GM12878 (cell line): ENCODE results near the gene MPPED1. TPM values are rescaled to one million over a fixed set of nuclear protein-coding genes. Genes with fewer than 3 reads are reported as not detected.

ENCODE experiments used
- ATAC-seq: fragments of 200-7000 bp; cut with Tn5 transposase; 3 replicates; pipeline ENCODE4 v1.9.1; 2020; ENCODE audit warnings: mild to moderate bottlenecking, moderate library complexity
- BruUV-seq: library from RNA; stranded (reverse); fragments of 400-500 nt; replicated peaks from 2 replicates; lab custom pipeline; 2021; lab: Mats Ljungman, UMichigan
- CTCF ChIA-PET: fragments of 300-600 bp; sonication (Branson Sonifier 250); formaldehyde crosslinking; extraction: SDS; loops from one replicate; lab custom pipeline; 2021; ENCODE audit warnings: inconsistent platforms; lab: Yijun Ruan, JAX
- POLR2A ChIA-PET: fragments of 350-600 bp; formaldehyde crosslinking; extraction: SDS; loops from one replicate; lab custom pipeline; 2021; ENCODE audit warnings: inconsistent platforms; lab: Charles Lee
- RAD21 ChIA-PET: fragments of 300-600 bp; sonication (Branson Sonifier 250); formaldehyde crosslinking; loops from one replicate; lab custom pipeline; 2023; ENCODE audit warnings: antibody characterized with exemption; ENCODE audit not compliant: unreplicated experiment; lab: Charles Lee
- SMC1A ChIA-PET: fragments of 300-600 bp; sonication (Branson Sonifier 250); formaldehyde crosslinking; loops from one replicate; lab custom pipeline; 2023; ENCODE audit not compliant: unreplicated experiment, uncharacterized antibody; lab: Charles Lee
- DNase-seq: peaks from one replicate; pipeline ENCODE4 v3.0.0-alpha.2; 2011; ENCODE audit warnings: low read depth, low spot score
- FAIRE-seq: peaks from 3 replicates; lab custom pipeline; 2011; peaks lifted over from hg19 to GRCh38; lab: Jason Lieb, UNC
- H2AFZ ChIP-seq: 2 replicates; pipeline ENCODE4 v1.6.0; 2011; ENCODE audit warnings: low read depth, low read length, control low read depth; ENCODE audit not compliant: control insufficient read depth
- H3K27ac ChIP-seq: 2 replicates; pipeline ENCODE4 v1.5.1; 2011; ENCODE audit warnings: control low read depth; ENCODE audit not compliant: control insufficient read depth, insufficient read depth
- H3K27me3 ChIP-seq, 2 experiments: replicated peaks in 1 of 2; 2 replicates each; pipeline versions ENCODE4 v1.6.0 to v1.6.1; 2011; ENCODE audit warnings: low read length in 1 of 2; ENCODE audit not compliant: control insufficient read depth in 2 of 2, insufficient read depth in 2 of 2
- H3K36me3 ChIP-seq, 2 experiments: 2 replicates each; pipeline ENCODE4 v1.5.1; 2011; ENCODE audit warnings: low read length in 1 of 2; ENCODE audit not compliant: control insufficient read depth in 2 of 2, insufficient read depth in 2 of 2
- H3K4me1 ChIP-seq: 2 replicates; pipeline ENCODE4 v1.6.1; 2011; ENCODE audit warnings: mild to moderate bottlenecking, low read length, moderate library complexity, mixed read lengths; ENCODE audit not compliant: control insufficient read depth, insufficient read depth
- H3K4me2 ChIP-seq: 2 replicates; pipeline ENCODE4 v1.6.0; 2011; ENCODE audit warnings: control low read depth; ENCODE audit not compliant: control insufficient read depth, insufficient read depth
- H3K4me3 ChIP-seq: fragments of 200-600 bp; sonication (generic); 2 replicates; pipeline ENCODE4 v1.5.1; 2016
- H3K79me2 ChIP-seq: 2 replicates; pipeline ENCODE4 v1.6.0; 2011; ENCODE audit warnings: low read length; ENCODE audit not compliant: control insufficient read depth, insufficient read depth
- H3K9ac ChIP-seq: 2 replicates; pipeline ENCODE4 v1.8.0; 2011; ENCODE audit warnings: low read length, control low read depth, mixed read lengths; ENCODE audit not compliant: control insufficient read depth, insufficient read depth
- H3K9me3 ChIP-seq: replicated peaks from 3 replicates; pipeline ENCODE4 v1.5.1; 2011; ENCODE audit warnings: mild to moderate bottlenecking, low read length; ENCODE audit not compliant: control insufficient read depth, insufficient read depth
- H4K20me1 ChIP-seq: 2 replicates; pipeline ENCODE4 v1.6.0; 2011; ENCODE audit not compliant: control insufficient read depth, insufficient read depth
- CEBPB ChIP-seq, 2 experiments: fragments of 150-350 bp in 1 of 2; IDR thresholded peaks; 2 replicates each; pipeline ENCODE4 v1.6.1; 2012 to 2014; ENCODE audit warnings: low read depth in 2 of 2, low read length in 2 of 2, borderline replicate concordance in 1 of 2, inconsistent platforms in 1 of 2
- EZH2 ChIP-seq: IDR thresholded peaks from 2 replicates; pipeline ENCODE4 v1.6.1; 2012; ENCODE audit warnings: low read depth, mild to moderate bottlenecking, control low read depth, inconsistent platforms, low read length, borderline replicate concordance; ENCODE audit not compliant: control insufficient read depth
- HDAC6 ChIP-seq: fragments of 200-600 bp; sonication (generic); IDR thresholded peaks from one replicate; pipeline ENCODE4 v1.8.0; 2017; ENCODE audit warnings: antibody characterized with exemption; ENCODE audit not compliant: unreplicated experiment
- JUND ChIP-seq: IDR thresholded peaks from 2 replicates; pipeline ENCODE4 v1.6.1; 2012; ENCODE audit warnings: low read depth, mild to moderate bottlenecking, low read length, improper control_type of control experiment, moderate library complexity
- KLF5 ChIP-seq: fragments of 450-650 bp; IDR thresholded peaks from 2 replicates; pipeline ENCODE4 v1.6.1; 2014; ENCODE audit warnings: mild to moderate bottlenecking; ENCODE audit not compliant: partially characterized antibody
- MYC ChIP-seq: IDR thresholded peaks from 2 replicates; pipeline ENCODE4 v1.6.1; 2011; ENCODE audit warnings: mild to moderate bottlenecking, low read length, moderate library complexity, inconsistent platforms; ENCODE audit not compliant: insufficient read depth, insufficient replicate concordance, insufficient read length, severe bottlenecking
- NBN ChIP-seq: fragments of 450-650 bp; IDR thresholded peaks from 2 replicates; pipeline ENCODE4 v1.6.1; 2016
- POLR2AphosphoS2 ChIP-seq: IDR thresholded peaks from 2 replicates; pipeline ENCODE4 v1.6.1; 2011; ENCODE audit warnings: low read depth, mild to moderate bottlenecking, low read length, improper control_type of control experiment, moderate library complexity
- RBBP5 ChIP-seq: fragments of 200-600 bp; sonication (generic); conservative IDR thresholded peaks from 2 replicates; pipeline ENCODE4 v1.6.1; 2016
- RELA ChIP-seq: fragments of 450-650 bp; IDR thresholded peaks from 2 replicates; pipeline ENCODE4 v1.8.0; 2014; ENCODE audit warnings: borderline replicate concordance; ENCODE audit not compliant: partially characterized antibody
- SMAD5 ChIP-seq: IDR thresholded peaks from 2 replicates; pipeline ENCODE4 v1.6.1; 2016; ENCODE audit warnings: antibody characterized with exemption, low read depth
- STAT3 ChIP-seq: IDR thresholded peaks from 2 replicates; pipeline ENCODE4 v1.6.1; 2011; ENCODE audit warnings: low read depth, low read length, improper control_type of control experiment
- WGBS: methylation state at CpG from one replicate; pipeline ENCODE4 v1.1.6; 2016; ENCODE audit warnings: low lambda C conversion rate; ENCODE audit not compliant: insufficient replicate concordance, insufficient coverage; ENCODE audit errors: missing lambda C conversion rate; 5-methylcytosine and 5-hydroxymethylcytosine counted together
- in situ Hi-C: fragments of 300-500 bp; cut with MboI; formaldehyde crosslinking; loops from 9 replicates; pipeline ENCODE4 v1.14.3; 2018; ENCODE audit warnings: mixed read lengths
- intact Hi-C: fragments of 100-400 bp; cut with micrococcal nuclease; formaldehyde crosslinking; loops from one replicate; pipeline ENCODE4 v1.14.2; 2022; ENCODE audit not compliant: unreplicated experiment
- polyA plus RNA-seq, 11 experiments: library from polyadenylated mRNA; depleted of rRNA in 4 of 11; unstranded in 6 of 11; stranded (reverse) in 5 of 11; fragments of >200 nt; fragmentation: Nextera tagmentation in 4 of 11; fragmentation: Illumina TruSeq in 1 of 11; extraction: Ambion mirVana in 4 of 11; extraction: Trizol in 1 of 11; gene quantifications; 1 replicate in 1 of 11; 2 replicates in 10 of 11; pipeline versions ENCODE4 v1.2.1 to v1.2.3, GENCODE V29; 2011 to 2016; ENCODE audit warnings: inconsistent platforms in 2 of 11, missing spikeins in 2 of 11, low read depth in 1 of 11
- total RNA-seq, 4 experiments: library from RNA; depleted of rRNA in 3 of 4; stranded (reverse); fragments of >200 nt in 3 of 4; fragmentation: Illumina TruSeq in 1 of 4; extraction: Trizol in 1 of 4; gene quantifications; 2 replicates each; pipeline versions ENCODE4 v1.2.1 to v1.2.3, GENCODE V29; 2013 to 2021
- TF ChIP-seq, protein P1 (sequence below): fragments of 450-650 bp; IDR thresholded peaks from 2 replicates; pipeline ENCODE4 v1.6.1; 2017; ENCODE audit warnings: mild to moderate bottlenecking, low read depth, inconsistent platforms; ENCODE audit not compliant: poor library complexity, severe bottlenecking
- TF ChIP-seq, protein P2 (sequence below): IDR thresholded peaks from 2 replicates; pipeline ENCODE4 v1.6.1; 2011; ENCODE audit warnings: mild to moderate bottlenecking, low read depth, low read length, moderate library complexity; ENCODE audit not compliant: insufficient replicate concordance
- TF ChIP-seq, protein P3 (sequence below): fragments of 450-650 bp; IDR thresholded peaks from 2 replicates; pipeline ENCODE4 v1.6.1; 2018; ENCODE audit warnings: mild to moderate bottlenecking, low read depth, moderate library complexity; ENCODE audit not compliant: partially characterized antibody
- TF ChIP-seq, protein P4 (sequence below): IDR thresholded peaks from 2 replicates; pipeline ENCODE4 v1.6.1; 2012; ENCODE audit warnings: low read depth, low read length, improper control_type of control experiment

Gene MPPED1
- total and polyA plus RNA-seq, 10 of the 15 experiments (the other 5 are each of a cell fraction or from before 2014, with no cell fraction given) = 0.11 TPM; not detected in 9

DNA sequence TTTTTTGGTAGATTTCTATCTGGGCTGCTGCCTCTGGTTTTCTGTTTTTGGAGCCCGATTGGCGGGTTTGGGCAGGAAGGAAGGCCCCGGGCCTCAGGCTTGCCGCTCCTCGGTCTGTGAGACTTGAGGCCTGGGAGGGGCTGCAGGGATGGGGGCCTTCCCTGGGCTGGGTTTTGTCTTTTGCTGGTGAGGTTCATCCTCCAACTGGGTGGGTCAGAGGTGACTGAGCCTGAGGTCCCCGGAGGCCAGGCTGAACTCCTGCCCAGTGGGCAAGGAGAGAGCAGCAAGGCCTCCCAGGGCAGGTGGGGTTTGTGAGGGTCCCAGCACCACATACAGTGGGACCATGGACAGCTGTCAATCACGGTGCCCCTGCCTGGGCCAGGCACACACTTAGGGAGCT lies 15.0 kb downstream of the MPPED1 start (continued):
- TF ChIP-seq, protein P1, sequence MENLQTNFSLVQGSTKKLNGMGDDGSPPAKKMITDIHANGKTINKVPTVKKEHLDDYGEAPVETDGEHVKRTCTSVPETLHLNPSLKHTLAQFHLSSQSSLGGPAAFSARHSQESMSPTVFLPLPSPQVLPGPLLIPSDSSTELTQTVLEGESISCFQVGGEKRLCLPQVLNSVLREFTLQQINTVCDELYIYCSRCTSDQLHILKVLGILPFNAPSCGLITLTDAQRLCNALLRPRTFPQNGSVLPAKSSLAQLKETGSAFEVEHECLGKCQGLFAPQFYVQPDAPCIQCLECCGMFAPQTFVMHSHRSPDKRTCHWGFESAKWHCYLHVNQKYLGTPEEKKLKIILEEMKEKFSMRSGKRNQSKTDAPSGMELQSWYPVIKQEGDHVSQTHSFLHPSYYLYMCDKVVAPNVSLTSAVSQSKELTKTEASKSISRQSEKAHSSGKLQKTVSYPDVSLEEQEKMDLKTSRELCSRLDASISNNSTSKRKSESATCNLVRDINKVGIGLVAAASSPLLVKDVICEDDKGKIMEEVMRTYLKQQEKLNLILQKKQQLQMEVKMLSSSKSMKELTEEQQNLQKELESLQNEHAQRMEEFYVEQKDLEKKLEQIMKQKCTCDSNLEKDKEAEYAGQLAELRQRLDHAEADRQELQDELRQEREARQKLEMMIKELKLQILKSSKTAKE = no peak
- no peak for TF ChIP-seq RBBP5

DNA sequence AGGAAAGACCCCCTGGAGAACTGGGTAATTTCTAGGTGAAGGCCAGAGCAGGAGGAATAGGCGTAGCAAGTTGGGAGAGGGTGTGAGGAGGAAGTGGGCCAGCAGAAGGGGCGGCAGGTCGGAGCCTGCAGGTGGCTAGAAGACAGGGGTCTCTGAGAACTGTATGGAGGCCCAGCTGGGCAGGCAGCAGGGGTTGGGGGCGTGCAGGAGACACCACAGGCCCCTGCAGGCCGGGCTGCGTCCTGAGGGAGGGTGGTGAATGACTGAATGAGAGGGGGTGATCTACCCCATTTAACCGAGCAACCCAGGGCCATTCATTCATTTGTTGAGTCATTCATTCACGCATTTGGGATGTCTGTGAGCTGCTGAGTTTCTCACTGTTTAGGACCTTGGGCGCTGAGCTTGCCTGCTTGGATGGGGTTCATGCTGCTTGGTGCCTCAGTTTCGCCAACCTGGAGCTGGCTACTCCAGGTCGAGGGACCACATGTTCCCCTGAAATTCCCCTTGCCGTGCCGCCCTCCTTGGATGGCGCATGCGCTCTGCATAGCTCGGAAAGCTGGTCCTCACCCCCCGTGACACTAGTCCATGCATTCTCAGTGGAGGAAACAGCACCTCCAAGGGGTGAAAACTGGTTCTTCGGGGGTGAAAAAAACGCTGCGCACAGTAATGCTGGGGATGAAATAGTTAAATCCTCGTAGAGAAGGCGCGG lies 15.6 kb downstream of the MPPED1 start:
- H3K79me2 ChIP-seq = no peaks in the 10 kb centered on the region
- no peaks in the 10 kb centered on the region for H3K36me3 ChIP-seq
- H3K9me3 ChIP-seq = no peaks in the 10 kb centered on the region
- ChIA-PET RAD21 (no interaction called here), POLR2A (no interaction called here), CTCF (no interaction called here), SMC1A (no interaction called here)
- BruUV-seq = no TSS peak
- H2AFZ ChIP-seq = no peak overlapping the region
- no peak overlapping the region for H3K9ac ChIP-seq
- ATAC-seq (no peak), FAIRE-seq (no peak), DNase-seq (no peak)
- no peak overlapping the region for H3K4me2 ChIP-seq
- H4K20me1 ChIP-seq = no peaks in the 10 kb centered on the region
- H3K27me3 ChIP-seq = no peaks in the 10 kb centered on the region; a peak in 2 of 4 replicates
- intact Hi-C loops (no loop called here), in situ Hi-C loops (no loop called here)
- H3K4me1 ChIP-seq = no peaks in the 10 kb centered on the region
- H3K4me3 ChIP-seq = no peak overlapping the region
- H3K27ac ChIP-seq = no peak overlapping the region
- 31% methylated on average over 23 of the region's 23 CpGs for WGBS
- TF ChIP-seq EZH2 (no peak), NBN (no peak), MYC (no peak), SMAD5 (no peak), CEBPB (IDR thresholded peaks at IDR 0.05; ENCODE audit: borderline replicate concordance in 1 of 2, low read depth in 2 of 2, low read length in 2 of 2) (no peak), POLR2AphosphoS2 (no peak), JUND (no peak), HDAC6 (no peak), STAT3 (no peak), KLF5 (no peak), RELA (no peak)
- TF ChIP-seq, protein P2, sequence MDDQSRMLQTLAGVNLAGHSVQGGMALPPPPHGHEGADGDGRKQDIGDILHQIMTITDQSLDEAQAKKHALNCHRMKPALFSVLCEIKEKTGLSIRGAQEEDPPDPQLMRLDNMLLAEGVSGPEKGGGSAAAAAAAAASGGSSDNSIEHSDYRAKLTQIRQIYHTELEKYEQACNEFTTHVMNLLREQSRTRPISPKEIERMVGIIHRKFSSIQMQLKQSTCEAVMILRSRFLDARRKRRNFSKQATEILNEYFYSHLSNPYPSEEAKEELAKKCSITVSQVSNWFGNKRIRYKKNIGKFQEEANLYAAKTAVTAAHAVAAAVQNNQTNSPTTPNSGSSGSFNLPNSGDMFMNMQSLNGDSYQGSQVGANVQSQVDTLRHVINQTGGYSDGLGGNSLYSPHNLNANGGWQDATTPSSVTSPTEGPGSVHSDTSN = no peak
- TF ChIP-seq, protein P3, sequence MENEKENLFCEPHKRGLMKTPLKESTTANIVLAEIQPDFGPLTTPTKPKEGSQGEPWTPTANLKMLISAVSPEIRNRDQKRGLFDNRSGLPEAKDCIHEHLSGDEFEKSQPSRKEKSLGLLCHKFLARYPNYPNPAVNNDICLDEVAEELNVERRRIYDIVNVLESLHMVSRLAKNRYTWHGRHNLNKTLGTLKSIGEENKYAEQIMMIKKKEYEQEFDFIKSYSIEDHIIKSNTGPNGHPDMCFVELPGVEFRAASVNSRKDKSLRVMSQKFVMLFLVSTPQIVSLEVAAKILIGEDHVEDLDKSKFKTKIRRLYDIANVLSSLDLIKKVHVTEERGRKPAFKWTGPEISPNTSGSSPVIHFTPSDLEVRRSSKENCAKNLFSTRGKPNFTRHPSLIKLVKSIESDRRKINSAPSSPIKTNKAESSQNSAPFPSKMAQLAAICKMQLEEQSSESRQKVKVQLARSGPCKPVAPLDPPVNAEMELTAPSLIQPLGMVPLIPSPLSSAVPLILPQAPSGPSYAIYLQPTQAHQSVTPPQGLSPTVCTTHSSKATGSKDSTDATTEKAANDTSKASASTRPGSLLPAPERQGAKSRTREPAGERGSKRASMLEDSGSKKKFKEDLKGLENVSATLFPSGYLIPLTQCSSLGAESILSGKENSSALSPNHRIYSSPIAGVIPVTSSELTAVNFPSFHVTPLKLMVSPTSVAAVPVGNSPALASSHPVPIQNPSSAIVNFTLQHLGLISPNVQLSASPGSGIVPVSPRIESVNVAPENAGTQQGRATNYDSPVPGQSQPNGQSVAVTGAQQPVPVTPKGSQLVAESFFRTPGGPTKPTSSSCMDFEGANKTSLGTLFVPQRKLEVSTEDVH = no peak
- TF ChIP-seq, protein P4, sequence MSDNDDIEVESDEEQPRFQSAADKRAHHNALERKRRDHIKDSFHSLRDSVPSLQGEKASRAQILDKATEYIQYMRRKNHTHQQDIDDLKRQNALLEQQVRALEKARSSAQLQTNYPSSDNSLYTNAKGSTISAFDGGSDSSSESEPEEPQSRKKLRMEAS = no peak
